Hematopoietic multipotent progenitor cell treated with erythropoietin and hydrocortisone succinate and interleukin-3 and kit ligand, for 6 days (in vitro differentiated cells): Measurements from ENCODE around the gene PTPRD.

Experiments used
- DNase-seq: peaks from one replicate; pipeline ENCODE4 v3.0.0-alpha.2; 2015

Gene PTPRD

DNA sequence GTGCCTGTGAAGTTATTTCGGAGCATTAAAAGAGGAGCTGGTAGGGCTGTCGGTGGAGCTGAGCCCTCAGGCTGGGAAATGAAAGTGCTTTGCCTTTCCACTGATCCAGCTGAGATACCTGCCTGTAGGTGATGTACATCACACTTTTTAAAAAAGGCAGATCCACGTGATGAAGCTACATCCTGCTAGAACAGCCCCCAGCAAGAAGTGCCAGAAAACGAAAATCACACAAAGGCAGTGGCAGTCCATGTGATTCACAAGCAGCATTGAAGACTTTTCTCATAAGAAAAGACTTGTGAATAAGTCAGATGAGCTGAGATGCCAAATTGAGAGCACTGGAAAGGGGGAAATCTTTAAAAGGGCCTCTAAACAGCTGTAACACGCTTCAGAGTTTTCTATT is 765.1 kb downstream of the PTPRD start:
- DNase-seq, result no peak

DNA sequence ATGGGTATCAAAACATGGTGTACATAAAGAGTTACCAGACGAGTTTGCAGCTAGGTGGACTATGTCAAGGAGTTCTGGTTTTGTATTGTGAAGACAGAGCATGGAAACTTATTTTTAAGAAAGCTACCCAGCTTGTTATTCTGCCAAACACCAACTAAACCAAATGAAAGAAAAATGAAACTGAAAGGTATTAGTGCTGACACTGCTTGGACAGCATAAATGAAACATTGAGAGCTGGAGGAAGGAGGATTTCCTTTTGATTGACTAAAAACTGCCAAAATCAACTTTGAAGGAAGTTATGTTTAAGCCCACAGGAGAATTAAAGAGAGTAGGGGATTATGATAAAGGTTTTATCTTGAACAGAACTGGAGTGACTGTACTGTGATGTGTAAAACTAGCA is 766.2 kb downstream of the PTPRD start:
- DNase-seq, result peak; percentile 22

DNA sequence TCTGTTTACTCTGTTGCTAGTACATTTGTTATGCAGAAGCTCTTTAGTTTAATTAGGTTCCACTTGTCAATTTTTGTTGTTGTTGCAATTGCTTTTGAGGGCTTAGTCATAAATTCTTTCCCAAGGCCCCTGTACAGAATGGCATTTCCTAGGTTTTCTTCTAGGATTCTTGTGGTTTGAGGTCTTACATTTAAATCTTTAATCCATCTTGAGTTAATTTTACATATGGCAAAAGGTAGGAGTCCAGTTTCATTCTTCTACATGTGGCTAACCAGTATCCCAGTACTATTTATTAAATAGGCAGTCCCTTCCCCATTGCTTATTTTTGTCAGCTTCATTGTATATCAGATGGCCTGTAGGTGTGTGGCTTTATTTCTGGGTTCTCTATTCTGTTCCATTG is 792.4 kb downstream of the PTPRD start:
- DNase-seq, result no peak

DNA sequence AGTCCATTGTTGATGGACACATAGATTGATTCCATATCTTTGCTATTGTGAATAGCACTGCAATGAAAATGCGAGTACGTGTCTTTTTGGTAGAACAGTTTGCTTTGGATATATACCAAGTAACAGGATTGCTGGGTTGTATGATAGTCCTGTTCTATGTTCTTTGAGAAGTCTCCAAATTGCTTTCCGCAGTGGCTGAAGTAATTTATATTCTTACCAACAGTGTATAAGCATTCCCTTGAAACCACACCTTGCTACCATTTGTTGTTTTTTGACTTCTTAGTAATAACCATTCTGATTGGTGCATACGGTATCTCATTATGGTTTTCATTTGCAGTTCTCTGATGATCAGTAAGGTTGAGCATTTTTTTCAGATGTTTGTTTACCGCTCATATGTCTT is 792.9 kb downstream of the PTPRD start:
- DNase-seq, result no peak

DNA sequence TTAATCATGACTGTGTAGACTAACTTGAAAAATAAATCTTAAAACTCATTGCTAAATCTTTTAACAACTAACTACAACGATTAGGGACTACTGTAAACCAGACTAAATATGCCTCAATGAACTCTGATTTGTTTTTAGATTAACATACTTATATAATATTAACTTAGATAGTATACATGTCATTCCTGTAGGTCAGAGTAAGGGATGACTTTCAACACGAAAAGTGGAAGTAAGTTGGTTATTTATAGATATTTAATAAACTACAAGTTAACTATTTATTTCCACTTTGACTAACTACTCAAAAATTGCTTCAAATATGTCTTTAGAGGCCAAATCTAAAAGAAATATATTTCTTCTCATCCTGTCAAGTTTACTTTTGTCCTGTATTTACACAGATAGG is 795.6 kb downstream of the PTPRD start:
- no peak for DNase-seq

DNA sequence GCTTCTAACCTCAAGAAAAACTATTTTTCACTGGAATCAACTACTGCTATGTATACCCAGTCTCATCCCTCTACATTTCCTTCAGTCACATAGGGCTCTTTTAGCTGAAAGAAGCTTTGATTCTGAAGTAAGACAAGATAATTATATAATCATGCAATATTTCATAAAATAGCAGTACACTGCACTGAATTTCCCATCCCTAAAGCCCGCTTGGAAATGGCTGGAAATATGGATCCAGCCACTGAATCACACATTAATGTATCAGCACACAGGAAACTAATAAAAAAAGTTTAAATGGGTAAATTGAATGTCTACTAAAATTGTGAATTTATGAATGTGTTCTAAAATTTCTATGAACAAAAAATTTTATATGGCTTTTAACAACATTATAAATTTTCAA is 808.7 kb downstream of the PTPRD start:
- DNase-seq, result no peak

DNA sequence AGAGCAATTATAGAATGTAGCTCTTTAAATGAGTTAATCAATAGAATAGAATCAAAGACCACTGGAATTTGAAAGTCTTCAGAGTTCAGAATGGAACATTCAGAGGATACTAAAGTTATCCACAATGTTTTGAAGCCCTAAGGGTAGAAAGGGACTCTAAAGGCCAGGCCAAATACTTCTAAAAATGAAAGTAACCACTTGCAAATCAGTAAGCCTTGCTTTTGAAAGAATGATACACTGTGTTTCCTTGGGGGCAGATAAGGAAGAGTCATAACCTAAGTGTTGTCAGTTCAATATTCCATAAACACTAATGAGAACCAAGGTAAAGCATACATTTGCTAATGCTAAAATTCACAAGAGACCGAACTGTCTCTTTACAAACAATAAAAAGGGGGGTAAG is 813.5 kb downstream of the PTPRD start:
- no peak for DNase-seq

DNA sequence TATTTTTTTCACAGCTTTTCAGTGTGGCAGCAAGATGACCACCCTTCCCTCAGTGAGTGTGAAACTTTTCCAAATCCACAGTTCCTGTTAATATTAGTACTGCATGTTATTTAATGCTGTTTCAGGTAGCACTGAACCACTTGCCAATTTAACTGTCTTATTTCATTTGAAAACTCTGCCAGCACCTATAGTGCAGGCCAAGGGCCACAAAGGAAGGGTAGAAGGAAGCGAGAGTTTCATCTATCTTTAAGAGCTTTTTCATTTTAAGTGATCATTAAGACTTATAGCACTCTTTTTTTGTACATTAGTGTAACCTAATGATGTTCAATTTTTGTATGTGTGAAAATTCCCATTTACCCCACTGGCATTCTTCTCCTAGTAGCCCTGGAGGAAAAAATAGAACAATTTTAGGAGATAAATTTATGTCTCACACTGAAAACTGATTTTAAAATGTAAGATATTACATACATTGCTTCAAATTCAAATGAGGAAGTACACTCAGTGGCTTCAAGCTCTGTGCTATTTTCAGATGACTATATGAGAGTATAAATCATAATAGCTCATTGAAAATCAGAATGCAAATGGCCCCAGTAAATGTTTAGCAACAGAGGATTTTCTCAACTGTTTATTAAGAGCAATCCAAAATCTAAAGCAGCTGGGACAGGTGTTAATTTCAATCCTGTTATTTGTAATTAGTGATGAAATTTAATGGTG is 820.5 kb downstream of the PTPRD start:
- no peak for DNase-seq

DNA sequence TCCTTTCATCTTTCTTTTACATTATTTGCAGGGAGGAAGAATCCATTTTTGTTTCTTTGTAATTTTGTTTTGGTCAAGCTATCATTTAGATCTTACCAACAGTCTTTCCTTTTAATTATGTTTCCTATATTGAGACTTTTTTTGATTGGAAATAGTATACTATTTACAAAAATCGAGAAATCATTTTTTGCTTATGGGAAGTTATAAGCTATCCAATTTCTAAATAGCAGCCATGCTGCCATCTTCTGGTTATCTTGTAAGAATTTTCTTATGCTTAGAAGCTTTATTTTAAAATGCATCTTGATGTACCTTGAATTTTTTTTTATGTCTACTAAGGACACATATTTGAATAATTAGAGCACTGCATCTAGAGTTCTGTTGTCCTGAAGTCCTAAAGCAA is 821.2 kb downstream of the PTPRD start:
- DNase-seq, result peak; percentile 43

DNA sequence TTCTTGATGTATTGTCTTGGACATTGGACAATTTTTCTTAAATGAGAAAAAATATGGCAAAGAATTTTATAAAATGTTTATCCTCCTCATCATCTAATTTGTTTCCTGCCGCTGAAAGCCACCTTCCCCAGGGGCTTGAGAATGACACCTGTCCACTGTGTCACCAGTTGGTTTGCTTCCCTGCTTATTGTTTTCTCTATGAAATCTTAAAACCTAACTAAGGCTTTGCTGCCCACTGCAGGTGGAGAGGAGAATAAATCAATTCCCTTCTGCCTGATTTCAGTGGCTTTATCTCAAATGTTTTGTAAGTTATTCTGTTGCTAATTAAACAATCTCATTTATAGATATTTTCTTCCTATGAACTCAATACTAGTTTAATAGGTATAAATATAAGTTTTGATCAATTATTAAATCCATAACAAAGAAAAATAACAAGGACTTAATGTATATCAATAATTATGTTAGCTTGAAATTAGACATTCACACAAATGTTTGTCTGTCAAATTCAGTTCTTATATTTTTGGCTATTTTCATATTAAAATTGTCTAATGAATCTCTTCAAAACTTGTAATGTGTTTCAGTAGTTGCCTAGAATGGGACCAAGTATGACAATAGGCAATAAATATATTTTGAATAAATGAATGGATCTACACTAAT is 822.5 kb downstream of the PTPRD start:
- peak; percentile 69 for DNase-seq

DNA sequence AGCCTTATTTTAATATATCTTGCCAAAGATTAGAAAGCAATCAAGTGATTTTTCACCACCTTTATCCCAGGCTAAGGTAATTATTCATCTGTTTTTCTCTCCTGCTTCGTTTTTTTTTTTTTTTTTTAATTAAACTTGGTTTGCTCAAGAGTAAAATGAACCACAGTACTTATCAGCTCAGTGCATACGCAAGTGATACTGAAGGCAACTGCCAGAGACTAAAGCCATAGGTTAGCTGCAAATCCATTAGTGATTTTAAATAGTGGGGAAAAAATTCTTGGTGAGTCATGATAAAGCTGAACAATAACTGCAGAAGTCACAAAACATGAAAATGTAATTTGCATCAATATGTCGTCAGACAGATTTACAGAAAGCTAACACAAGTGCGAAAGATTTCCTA is 829.1 kb downstream of the PTPRD start:
- DNase-seq, result peak; percentile 37

DNA sequence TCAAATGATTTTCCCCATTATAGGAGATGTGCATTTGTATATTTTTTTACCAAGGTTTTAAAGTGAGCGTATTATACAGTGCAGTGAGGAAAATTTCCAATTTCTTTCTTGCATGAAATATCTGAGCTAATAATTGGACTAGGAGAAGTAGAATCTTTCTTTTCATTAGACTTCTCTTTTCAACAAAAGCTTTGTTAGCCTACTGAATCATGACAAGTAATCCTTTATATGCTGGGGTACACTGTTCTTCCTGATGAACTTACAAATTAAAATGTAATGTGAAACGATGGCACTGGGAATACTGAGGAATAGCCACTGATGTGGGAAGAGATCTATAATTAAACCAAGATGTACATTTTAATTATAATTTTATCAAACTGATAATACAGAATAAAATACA is 829.6 kb downstream of the PTPRD start:
- DNase-seq, result no peak

DNA sequence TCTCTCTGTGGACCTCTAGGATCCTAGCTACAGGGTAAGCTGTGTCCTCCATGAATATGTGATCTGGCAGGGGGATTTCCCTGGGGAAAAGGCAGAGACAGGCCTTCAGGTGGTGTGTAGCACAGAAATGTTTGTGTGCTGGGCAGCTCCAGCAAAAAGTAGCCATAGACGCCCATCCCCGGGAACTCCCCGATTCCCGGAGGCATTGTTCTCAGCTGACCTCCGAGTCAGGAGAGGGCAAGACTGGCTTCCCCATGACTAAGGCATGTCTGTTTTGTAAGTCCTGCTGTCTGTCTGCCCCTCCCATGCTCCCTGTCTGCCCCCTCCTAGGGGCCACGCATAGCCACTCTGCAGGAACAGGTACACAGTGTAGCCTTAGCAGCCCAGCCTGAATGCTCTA is 834.5 kb downstream of the PTPRD start:
- no peak for DNase-seq

DNA sequence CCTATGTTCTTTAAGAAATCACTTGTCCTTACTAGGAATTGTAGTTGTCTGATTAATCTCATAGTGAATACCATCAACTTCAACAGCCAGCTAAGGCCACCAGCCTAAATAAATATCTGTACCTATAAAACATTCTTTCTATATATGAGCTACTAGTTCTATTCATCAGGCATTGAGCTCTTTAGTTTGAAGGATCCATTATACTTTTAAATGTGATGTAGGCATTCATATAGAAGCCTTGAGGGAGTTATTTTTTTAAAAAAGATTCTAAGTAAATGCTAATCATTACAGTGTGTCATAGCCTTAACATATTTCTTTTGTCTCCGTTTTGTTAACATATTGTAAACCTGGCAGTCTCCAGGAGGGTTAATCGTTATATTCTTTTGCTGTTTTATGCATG is 838.3 kb downstream of the PTPRD start:
- no peak for DNase-seq

DNA sequence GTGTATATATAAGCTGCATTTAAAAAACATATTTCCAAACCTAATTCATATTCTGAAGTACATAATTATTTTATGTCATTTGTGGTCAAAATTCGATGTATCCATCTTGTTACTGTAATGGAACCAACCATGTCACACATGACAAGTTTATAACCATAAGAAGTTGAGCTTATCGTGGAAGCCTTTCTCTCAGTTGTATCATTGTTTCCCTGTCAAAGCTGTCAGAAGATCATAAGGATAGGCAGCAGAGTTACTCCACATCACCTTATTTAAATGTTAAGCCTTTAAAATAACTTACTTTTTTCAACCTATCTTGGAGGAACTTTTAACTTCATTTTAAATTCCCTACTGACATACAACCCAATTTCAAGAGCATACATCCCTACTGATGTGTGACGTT is 841.5 kb downstream of the PTPRD start:
- no peak for DNase-seq

DNA sequence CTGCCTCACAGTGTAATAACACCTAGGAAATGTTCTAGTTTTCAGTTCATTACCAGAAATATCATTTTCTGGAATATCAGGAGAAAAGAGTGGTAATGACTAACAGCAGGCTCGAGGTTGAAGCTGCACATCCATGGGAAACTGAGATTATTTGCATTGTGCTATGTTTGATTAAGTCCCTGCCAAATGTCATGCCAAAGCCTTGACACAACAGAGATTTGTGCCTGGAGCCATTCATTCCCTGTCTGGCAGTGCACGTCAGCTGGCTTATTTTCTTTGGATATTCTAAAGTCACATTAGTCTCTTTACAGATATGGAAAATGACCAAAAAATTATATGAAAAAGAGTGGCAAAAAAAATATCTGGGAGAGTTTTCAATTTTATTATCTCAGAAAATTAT is 848.0 kb downstream of the PTPRD start:
- no peak for DNase-seq

DNA sequence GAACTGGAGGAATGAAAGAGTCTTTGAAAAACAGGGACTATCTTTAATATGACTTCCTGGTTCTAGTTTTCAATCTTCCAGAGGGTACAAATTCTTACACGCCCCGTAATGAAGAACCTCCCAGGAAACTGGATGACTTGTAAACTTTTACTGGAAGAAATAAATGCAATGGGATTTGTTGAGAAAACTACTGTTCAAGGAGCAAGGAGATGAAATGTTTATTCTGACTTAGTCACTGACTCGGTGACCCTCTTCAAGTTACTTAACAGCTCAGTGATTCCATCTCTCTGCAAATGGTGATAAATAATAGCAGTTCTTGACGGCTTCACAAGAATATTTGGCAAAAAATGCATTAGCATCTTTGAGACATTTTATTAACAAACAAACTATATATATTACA is 858.6 kb downstream of the PTPRD start:
- DNase-seq, result no peak

DNA sequence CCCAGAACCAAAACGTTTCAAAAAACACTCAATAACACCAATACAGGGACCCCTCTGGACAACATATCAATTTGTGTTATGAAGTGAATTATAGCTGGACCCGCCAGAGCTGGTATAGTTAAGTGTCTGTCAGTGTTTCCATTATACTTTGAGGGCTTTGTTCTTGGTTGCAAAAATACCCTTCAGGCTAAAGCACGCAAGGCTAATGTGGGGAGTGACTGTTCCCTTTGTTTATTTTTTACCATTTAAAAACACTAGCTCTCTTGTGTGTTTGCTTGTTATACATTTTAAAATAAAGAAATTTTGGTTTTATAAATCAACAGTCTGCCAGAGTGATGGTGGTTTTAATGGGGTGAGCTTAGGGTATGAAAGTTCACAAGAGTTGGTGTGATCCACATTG is 859.5 kb downstream of the PTPRD start:
- DNase-seq, result no peak

DNA sequence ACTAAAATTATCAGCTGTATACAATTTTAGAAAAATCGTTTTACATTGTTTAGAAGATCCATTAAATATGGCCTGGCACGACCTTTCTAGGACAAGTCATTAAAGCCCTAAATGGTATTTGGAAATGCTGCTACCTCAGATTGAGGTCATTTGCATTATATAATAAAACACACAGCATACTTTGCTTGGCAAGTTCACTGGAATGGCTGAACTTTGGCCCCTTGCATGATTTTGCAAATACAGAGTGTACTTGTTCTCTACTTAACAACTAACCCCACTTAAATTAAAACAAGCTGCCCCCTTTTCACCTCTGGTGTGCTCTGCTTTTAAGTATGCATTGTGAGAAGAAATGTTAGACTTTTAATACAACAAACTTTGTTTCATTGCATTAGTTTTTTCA is 860.1 kb downstream of the PTPRD start:
- no peak for DNase-seq

DNA sequence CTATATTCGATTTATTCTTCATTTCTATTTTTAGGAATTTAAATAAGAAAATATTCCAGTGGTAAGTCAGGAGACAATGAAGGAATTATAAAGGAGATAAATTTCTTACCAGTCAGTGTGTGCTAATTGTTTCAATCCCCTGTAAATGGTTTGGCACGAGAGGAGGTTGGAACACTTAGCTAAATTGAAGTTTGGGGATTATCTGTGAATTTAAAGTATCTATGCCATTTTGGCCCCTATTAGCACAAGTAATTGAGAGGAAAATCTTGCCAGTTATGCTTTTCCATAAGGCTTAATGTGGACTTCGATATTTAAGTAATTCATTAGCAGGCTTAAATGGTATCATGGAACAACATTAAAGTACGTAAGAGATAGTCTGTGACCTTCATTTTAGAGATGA is 860.8 kb downstream of the PTPRD start:
- DNase-seq, result no peak

DNA sequence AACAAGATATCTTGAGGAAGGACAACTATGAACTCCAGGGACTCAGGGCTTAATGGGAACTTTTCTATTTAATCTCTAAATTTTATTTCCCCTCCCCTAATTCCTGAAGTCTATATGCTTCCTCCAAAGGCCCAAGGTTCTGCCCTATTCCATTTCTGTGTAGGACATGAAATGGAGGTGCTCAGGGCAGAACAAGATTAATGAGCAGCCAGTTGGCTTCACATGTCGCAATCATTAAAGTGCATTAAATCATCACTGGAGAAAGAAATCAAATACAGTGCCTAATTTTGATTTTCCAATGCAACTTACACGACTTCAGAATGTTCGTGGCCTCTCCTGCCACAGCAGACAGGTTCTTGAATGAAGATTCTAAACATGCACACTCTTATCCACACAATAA is 862.1 kb downstream of the PTPRD start:
- DNase-seq, result no peak

DNA sequence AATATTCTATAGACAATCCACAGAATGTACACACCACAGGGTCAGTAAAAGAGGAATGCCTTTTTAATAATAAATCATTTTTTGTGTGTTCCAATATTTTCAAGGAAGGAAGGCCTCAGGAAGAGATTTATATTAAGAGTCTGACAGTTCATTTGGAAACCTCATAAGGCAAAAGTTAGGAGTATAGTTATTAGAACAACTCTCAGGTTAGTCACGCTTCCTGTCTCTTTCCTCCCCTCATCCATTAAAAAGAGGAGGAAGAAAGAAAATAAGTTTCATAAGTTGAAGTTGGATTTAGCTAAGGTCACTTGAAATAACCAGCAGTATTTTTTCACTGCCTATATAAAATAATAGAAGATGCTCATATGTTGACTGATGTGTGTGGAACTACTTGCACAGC is 863.2 kb downstream of the PTPRD start:
- no peak for DNase-seq

DNA sequence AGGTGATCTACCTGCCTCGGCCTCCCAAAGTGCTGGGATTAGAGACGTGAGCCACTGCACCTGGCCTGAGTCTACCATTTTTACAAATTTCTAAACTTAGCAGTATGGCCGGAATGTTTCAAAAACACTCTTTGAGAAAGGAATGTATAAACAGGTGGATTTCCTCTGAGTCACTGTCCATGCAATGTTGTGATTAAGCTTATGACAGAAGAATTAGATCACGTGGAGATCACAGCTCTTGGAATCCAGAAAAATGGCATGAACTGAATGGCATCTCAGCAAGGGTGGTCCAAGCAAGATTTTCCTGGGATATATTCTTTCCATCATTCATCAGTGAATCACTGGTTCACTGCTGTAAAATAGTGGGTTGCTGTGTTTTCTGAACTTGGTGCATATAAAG is 865.0 kb downstream of the PTPRD start:
- DNase-seq, result no peak

DNA sequence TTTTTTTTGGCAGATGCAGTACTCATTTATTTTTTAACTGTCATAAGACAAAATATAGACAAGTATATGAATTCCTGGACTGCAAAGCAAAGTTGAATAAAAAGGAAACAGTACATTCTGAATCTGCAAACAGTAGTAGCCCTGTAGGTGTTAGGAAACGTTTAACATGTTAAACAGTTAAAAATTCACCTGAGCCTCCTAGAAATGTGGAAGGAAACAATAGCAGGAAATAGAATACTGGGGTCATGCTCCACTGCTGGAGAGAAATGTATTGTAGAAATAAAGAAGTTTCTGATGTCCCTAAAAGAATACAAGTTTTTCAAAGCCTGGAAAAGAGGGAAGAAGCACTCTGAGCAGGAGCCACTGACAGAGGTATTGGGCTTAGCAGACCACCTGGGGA is 866.0 kb downstream of the PTPRD start:
- DNase-seq, result no peak

DNA sequence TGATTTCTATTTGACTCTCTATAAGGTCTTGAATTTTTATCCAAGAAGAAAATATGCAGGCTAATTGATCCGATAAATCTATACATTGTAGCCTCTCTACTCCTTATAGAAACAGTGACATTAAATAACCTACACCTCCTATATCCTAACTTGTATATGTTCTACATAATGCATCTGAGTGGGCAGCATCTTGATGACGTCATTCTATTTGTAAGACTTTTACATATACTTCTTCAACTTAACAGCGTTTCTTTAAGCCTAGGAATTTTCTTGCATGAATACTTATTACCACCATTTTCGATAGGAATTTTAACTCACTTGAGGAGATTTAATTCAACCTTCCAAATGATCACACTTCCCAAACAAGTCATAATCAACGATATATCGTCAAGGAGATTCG is 869.0 kb downstream of the PTPRD start:
- no peak for DNase-seq
